ENCODE data around the gene PGA3.
"Not testable (repeated sequence)": the region's sequence is repeated elsewhere in the genome, so short reads cannot be mapped to it uniquely, and the experiment has no call there.

Gene PGA3

GRCh38 chr11:61210629-61211028 lies 7.3 kb downstream of the PGA3 start:
- not testable (repeated sequence) for DNase-seq (ENCODE audit: low spot score)

DNA sequence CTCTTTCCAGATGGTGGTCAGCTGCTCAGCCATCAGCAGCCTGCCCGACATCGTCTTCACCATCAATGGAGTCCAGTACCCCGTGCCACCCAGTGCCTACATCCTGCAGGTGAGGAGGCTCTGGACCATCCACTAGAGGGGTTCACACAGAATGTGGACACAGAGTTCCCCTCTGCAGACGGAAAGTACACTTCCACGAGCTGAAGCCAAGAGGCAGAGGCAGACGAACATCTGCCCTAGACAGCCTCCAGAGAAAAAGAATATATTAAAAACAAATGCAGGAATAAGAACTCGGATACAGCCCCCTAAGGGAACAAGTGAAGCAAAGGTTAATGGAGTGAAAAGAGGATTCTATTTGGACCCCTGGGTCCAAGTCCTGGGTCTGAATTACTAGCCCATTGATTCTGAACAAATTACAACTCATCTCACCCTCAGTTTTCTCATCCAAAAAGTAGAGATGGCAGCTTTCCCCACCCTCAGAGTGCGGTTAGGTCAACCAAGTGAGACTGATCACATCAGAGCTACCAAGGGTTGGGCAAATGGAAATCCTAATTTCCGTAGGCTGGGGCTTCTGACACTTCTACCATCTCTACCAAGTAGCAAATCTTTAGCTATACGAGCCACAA lies 8.1 kb downstream of the PGA3 start:
- DNase-seq (ENCODE audit: low spot score): not testable (repeated sequence)

GRCh38 chr11:61212202-61212601 lies 8.9 kb downstream of the PGA3 start:
- not testable (repeated sequence) for DNase-seq (ENCODE audit: low spot score)

GRCh38 chr11:61213711-61214324 lies 10.5 kb downstream of the PGA3 start:
- DNase-seq (ENCODE audit: low spot score): not testable (repeated sequence)

DNA sequence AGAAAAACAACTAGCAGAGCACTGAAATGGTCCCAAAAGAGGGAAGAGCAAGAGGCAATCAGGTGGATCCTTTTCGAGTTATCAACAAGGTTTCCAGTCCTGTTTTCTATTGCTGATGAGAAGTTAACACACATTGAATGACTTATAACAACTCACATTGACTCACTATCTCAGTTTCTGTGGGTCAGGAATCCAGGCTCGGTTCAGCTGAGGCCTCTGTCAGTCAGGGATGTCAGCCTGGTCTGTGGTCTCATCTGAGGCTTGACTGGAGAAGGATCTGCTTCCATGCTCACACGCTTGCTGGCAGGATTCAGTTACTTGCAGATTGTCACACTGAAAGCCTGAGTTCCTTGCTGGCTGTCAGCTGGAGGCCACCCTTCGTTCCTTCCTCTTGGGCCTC lies 15.0 kb downstream of the PGA3 start:
- not testable (repeated sequence) for DNase-seq (ENCODE audit: low spot score)

- not testable (repeated sequence) for DNase-seq (ENCODE audit: low spot score)
Observed at GRCh38 chr11:61219016-61219415, 15.7 kb downstream of the PGA3 start.

- DNase-seq (ENCODE audit: low spot score): not testable (repeated sequence)
Observed at GRCh38 chr11:61222047-61222446, 18.7 kb downstream of the PGA3 start, which contains the start of gene PGA4. PGA4 (plus strand) TSS chr11:61222347; CDS start chr11:61222401, 54 bp downstream.

GRCh38 chr11:61222692-61223091 lies 19.4 kb downstream of the PGA3 start:
- not testable (repeated sequence) for DNase-seq (ENCODE audit: low spot score)

DNA sequence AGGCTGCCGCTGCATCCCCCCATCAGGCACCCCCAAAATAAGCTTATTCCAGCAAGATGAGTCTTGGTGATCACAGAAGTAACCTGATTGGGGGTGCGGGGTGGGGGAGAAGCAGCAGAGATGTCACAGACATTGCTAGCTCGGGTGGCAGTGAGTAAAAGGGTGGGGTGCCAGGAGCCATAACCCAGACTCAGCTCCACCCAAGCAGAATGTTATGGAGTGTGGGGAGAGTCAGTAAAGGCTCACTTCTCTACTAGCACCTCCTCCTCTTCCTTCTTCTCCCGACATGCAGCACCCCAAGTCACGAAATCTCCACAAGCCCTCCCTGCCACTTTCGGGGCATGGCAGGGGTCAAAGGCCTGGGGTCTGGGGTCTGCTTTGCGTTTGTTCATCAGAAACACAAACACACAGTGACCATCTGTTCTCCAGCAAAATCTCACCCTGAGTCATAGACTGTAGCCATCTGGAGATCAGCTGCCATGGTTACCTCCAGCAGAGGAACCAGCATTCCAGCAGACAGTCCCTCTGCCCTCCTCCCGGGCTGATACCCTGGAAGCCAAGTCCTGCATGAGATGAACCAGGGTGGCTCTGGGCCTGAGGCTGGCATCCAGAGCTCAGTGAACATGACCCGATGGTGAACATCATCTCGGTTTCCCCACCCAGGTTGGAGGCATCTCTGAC lies 23.3 kb downstream of the PGA3 start:
- DNase-seq (ENCODE audit: low spot score): not testable (repeated sequence)

DNA sequence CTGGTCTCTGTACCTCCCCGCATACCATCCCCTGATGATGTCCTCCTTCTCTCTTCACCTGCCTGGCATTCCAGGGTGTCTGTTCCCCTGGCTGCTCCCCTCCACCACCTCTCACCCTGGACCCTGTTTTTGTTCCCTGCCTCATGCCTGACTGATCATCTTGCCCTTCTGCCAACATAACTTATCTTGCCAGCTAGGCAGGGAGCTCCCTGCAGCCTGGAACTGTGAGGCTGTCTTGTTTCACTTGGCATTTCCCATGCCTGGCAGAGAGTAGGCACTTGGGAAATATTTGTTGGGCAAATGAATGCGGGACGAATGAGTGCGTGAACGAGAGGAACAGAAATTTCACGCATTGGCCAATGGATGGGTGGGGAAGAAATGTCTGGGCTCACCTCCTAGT lies 26.1 kb downstream of the PGA3 start:
- DNase-seq (ENCODE audit: low spot score): not testable (repeated sequence)

GRCh38 chr11:61231033-61231432 lies 27.7 kb downstream of the PGA3 start:
- not testable (repeated sequence) for DNase-seq (ENCODE audit: low spot score)

- DNase-seq (ENCODE audit: low spot score): not testable (repeated sequence)
Observed at GRCh38 chr11:61231585-61231984, 28.3 kb downstream of the PGA3 start.

DNA sequence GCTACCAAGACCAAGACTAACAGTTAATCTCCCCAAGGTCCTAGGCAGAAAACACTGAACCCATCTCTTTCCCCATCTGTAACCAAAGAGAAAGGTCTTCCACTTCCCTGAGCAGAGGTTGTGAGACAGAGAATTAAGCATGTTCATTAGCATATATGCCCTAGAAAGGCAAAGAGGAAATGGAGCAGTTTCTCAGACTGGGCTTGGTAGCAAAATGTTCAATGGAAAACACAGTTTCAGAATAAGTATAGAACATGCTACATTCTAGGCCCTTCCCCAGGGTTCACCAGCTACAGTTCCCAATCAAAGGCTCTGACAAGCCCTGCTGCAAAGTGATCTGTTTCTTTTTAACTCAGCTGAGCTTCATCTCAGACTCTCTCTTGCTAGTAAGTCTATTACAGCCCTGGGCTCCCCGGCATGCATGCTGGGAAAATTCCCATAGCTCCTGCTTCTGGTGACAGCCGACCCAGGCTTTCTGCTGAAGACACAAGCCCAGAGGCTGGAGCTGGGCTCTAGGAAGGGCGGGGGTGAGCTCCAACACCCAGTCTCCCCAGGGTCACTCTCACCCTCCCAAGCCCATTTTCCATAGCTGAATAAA lies 29.3 kb downstream of the PGA3 start:
- DNase-seq (ENCODE audit: low spot score): not testable (repeated sequence)

GRCh38 chr11:61237130-61237529 lies 33.8 kb downstream of the PGA3 start:
- DNase-seq (ENCODE audit: low spot score): not testable (repeated sequence)

- not testable (repeated sequence) for DNase-seq (ENCODE audit: low spot score)
Observed at GRCh38 chr11:61240288-61240687, 37.0 kb downstream of the PGA3 start.

- not testable (repeated sequence) for DNase-seq (ENCODE audit: low spot score)
Observed at GRCh38 chr11:61240875-61241274, 37.6 kb downstream of the PGA3 start, which contains the start of gene PGA5. PGA5 (plus strand) TSS chr11:61241175; CDS start chr11:61241227, 52 bp downstream.

GRCh38 chr11:61241526-61241925 lies 38.2 kb downstream of the PGA3 start:
- not testable (repeated sequence) for DNase-seq (ENCODE audit: low spot score)

- not testable (repeated sequence) for DNase-seq (ENCODE audit: low spot score)
Observed at GRCh38 chr11:61245284-61245964, 42.1 kb downstream of the PGA3 start.

GRCh38 chr11:61248071-61248470 lies 44.8 kb downstream of the PGA3 start:
- not testable (repeated sequence) for DNase-seq (ENCODE audit: low spot score)

DNA sequence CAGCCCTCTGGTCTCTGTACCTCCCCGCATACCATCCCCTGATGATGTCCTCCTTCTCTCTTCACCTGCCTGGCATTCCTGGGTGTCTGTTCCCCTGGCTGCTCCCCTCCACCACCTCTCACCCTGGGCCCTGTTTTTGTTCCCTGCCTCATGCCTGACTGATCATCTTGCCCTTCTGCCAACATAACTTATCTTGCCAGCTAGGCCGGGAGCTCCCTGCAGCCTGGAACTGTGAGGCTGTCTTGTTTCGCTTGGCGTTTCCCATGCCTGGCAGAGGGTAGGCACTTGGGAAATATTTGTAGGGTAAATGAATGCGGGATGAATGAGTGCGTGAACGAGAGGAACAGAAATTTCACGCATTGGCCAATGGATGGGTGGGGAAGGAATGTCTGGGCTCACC lies 45.9 kb downstream of the PGA3 start:
- DNase-seq (ENCODE audit: low spot score): not testable (repeated sequence)

All from left forelimb (tissue), 1 donor.